B cell (primary cell): Measurements from ENCODE around the gene TRPM2.

Source experiments
- CTCF ChIP-seq: fragments of 200-600 bp; IDR thresholded peaks from one replicate; pipeline ENCODE4 v1.8.0; 2022; ENCODE audit warnings: antibody characterized with exemption, mild to moderate bottlenecking
- EZH2 ChIP-seq: IDR thresholded peaks from 2 replicates; pipeline ENCODE4 v1.6.1; 2012; ENCODE audit warnings: borderline replicate concordance, low read depth, mild to moderate bottlenecking, moderate library complexity, low read length; ENCODE audit not compliant: insufficient read depth, poor library complexity, severe bottlenecking

DNA sequence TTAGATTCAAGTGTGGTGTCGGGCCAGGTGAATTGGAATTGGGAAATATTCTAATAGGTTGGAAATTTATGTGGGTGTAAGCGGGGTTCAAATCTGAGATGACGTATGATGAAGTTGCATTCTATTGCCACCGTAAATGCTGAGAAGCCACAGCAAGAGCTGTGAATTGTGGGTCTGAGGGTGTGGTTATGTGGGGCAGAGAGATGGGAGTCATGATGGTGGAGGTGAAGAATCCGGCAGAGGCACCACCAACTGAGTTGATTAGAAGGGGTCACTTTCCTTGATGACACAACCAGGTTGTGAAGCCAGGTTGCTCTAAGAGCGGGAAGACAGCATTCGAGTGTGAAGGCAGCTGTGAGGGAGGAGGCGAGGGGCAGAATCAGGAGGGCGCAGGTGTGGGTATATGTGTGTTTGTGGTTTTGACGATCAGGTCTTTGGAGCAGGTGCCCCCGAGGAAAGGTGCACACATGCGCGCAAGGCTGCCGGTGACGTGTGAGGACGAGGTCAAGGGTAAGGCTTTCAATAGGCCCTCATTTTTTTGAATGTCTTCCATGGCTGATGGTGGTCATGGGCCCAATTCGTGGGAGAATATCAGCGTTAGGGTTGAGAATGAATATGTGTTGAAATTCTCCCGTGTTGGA is 120.6 kb downstream of the TRPM2 start:
- TF ChIP-seq CTCF (no peak), EZH2 (no peak)
